ENCODE measurements around the gene ANKS3. TPM values are rescaled to one million over a fixed set of nuclear protein-coding genes. Genes with fewer than 3 reads are reported as not detected.

The ANKS3 gene
- polyA plus RNA-seq, 1 of the 3 experiments (the other 2 are of a cell fraction): 42.2 TPM

DNA sequence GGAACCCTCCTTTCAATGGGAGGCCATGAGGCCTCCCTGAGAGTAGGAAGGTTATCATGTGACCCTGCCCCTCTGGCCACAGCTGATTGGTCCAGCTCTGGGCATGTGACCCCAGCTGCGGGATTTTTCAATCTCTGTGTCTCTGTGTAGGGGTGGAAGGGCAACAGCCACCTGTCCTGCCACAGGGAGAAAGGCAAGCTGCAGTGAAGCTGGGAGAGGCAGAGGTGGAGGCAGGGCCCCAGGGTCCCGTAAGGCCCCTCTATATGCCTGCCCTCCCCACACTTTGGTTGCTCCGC, 11.2 kb upstream of the ANKS3 start:
- DNase-seq: peak; percentile 41
- H4K20me1 ChIP-seq (ENCODE audit: insufficient read depth): no peaks in the 10 kb centered on the region
- 100% methylated on average over 3 of the region's 3 CpGs for WGBS (ENCODE audit: low lambda C conversion rate)
- H3K36me3 ChIP-seq (replicated peaks in 1 of 2; ENCODE audit: control insufficient read depth in 1 of 2, insufficient read depth in 2 of 2, low read length in 1 of 2): no peaks in the 10 kb centered on the region
- no peak overlapping the region for H3K27ac ChIP-seq (ENCODE audit: low read depth in 2 of 2, low read length in 1 of 2)
- no peaks in the 10 kb centered on the region for H3K9me2 ChIP-seq
- H3K9ac ChIP-seq: no peak overlapping the region
- no peaks in the 10 kb centered on the region for H3K27me3 ChIP-seq (ENCODE audit: insufficient read depth)
- H3K79me2 ChIP-seq (ENCODE audit: insufficient read depth): no peaks in the 10 kb centered on the region
- no peaks in the 10 kb centered on the region for H3K9me3 ChIP-seq
- no peaks in the 10 kb centered on the region for H3F3A ChIP-seq (replicated peaks; ENCODE audit: insufficient read depth)
- TF ChIP-seq, protein P1, sequence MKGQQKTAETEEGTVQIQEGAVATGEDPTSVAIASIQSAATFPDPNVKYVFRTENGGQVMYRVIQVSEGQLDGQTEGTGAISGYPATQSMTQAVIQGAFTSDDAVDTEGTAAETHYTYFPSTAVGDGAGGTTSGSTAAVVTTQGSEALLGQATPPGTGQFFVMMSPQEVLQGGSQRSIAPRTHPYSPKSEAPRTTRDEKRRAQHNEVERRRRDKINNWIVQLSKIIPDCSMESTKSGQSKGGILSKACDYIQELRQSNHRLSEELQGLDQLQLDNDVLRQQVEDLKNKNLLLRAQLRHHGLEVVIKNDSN (IDR thresholded peaks at IDR 0.05; ENCODE audit: borderline replicate concordance, low read depth): peak; percentile 72; the same call in 1 of the 2 replicates
- no peak for TF ChIP-seq GABPA (IDR thresholded peaks at IDR 0.05; ENCODE audit: low read depth)
- no peak overlapping the region for H2AFZ ChIP-seq (ENCODE audit: low read depth)
- no peaks in the 10 kb centered on the region; a peak in 1 of 4 replicates for H3K4me1 ChIP-seq (ENCODE audit: control insufficient read depth in 1 of 2, insufficient read depth in 2 of 2, low read depth in 1 of 2, low read length in 1 of 2)
- CTCF ChIA-PET: no interaction called here
- POLR2A ChIA-PET: interaction anchor here (1.3 kb wide), 1 partner anchor 11 kb away, joined by 3 read pairs; the partner anchor contains the start of genes ANKS3 and DNAAF8
- H3K4me2 ChIP-seq: no peak overlapping the region
- no peak overlapping the region for H3K4me3 ChIP-seq (ENCODE audit: low read depth in 2 of 2, low read length in 1 of 2)

GRCh38 chr16:4744555-4745273, 10.6 kb upstream of the ANKS3 start:
- Histone ChIP-seq H3K9me2 (no peaks in the 10 kb centered on the region), H3K79me2 (ENCODE audit: insufficient read depth) (no peaks in the 10 kb centered on the region), H3K27me3 (ENCODE audit: insufficient read depth) (no peaks in the 10 kb centered on the region), H2AFZ (ENCODE audit: low read depth) (no peak overlapping the region), H3K4me2 (no peak overlapping the region), H3K4me3 (ENCODE audit: low read depth in 2 of 2, low read length in 1 of 2) (no peak overlapping the region), H3F3A (replicated peaks; ENCODE audit: insufficient read depth) (no peaks in the 10 kb centered on the region), H3K9me3 (no peaks in the 10 kb centered on the region), H3K9ac (no peak overlapping the region), H3K4me1 (ENCODE audit: control insufficient read depth in 1 of 2, insufficient read depth in 2 of 2, low read depth in 1 of 2, low read length in 1 of 2) (no peaks in the 10 kb centered on the region; a peak in 1 of 4 replicates), H3K36me3 (replicated peaks in 1 of 2; ENCODE audit: control insufficient read depth in 1 of 2, insufficient read depth in 2 of 2, low read length in 1 of 2) (no peaks in the 10 kb centered on the region), H3K27ac (ENCODE audit: low read depth in 2 of 2, low read length in 1 of 2) (no peak overlapping the region), H4K20me1 (ENCODE audit: insufficient read depth) (no peaks in the 10 kb centered on the region)
- ChIA-PET POLR2A (interaction anchor here (1.3 kb wide), 1 partner anchor 11 kb away, joined by 3 read pairs; the partner anchor contains the start of genes ANKS3 and DNAAF8), CTCF (no interaction called here)
- 78% methylated on average over 6 of the region's 13 CpGs for WGBS (ENCODE audit: low lambda C conversion rate)
- TF ChIP-seq TCF12 (IDR thresholded peaks at IDR 0.05): no peak
- no peak for DNase-seq

DNA sequence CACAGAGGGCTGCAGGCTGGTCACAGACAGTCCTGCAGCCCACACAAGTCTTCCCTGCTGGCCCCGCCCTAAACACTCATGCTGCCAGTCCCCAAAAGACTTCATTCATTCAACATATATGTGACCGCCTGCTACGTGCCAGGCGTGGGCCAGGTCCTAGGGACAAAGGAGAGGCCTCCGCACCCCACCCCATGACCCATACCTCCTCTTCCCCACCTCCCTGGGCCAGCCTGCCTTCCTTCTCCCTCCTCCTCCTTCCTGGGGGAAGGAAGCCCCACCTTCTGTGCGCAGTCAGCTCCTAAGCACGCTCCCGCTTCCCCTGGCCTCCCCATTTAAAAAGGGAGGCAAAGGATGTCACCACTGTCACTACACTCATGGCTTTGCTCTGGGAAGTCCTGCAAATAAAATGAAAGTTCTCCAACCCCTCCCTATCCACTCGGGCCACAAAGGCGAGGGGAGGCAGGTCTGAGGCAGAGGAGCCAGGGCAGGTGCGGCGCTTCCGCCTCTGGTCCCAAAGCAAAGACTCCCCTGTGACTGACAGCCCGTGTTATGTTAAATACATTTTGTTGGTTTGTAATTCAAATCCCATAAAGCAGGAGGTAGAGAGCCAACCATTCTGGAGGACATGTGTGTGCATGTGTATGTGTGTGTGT, 9.3 kb upstream of the ANKS3 start:
- POLR2A ChIA-PET: no interaction called here
- Histone ChIP-seq H3K9me3 (no peaks in the 10 kb centered on the region), H3K79me2 (ENCODE audit: insufficient read depth) (no peaks in the 10 kb centered on the region), H3K4me1 (ENCODE audit: control insufficient read depth in 1 of 2, insufficient read depth in 2 of 2, low read depth in 1 of 2, low read length in 1 of 2) (no peaks in the 10 kb centered on the region; a peak in 1 of 4 replicates), H3K27me3 (ENCODE audit: insufficient read depth) (no peaks in the 10 kb centered on the region), H3K9me2 (no peaks in the 10 kb centered on the region), H3K27ac (ENCODE audit: low read depth in 2 of 2, low read length in 1 of 2) (no peak overlapping the region), H4K20me1 (ENCODE audit: insufficient read depth) (no peaks in the 10 kb centered on the region), H3F3A (replicated peaks; ENCODE audit: insufficient read depth) (no peaks in the 10 kb centered on the region), H3K4me3 (ENCODE audit: low read depth in 2 of 2, low read length in 1 of 2) (no peak overlapping the region), H2AFZ (ENCODE audit: low read depth) (no peak overlapping the region), H3K36me3 (replicated peaks in 1 of 2; ENCODE audit: control insufficient read depth in 1 of 2, insufficient read depth in 2 of 2, low read length in 1 of 2) (no peaks in the 10 kb centered on the region), H3K9ac (no peak overlapping the region), H3K4me2 (no peak overlapping the region)
- WGBS (ENCODE audit: low lambda C conversion rate): 89% methylated on average over 9 of the region's 14 CpGs
- DNase-seq: no peak
- CTCF ChIA-PET: interaction anchor here (0.6 kb wide), 1 partner anchor 37 kb away, joined by 3 read pairs; no protein-coding TSS in a partner anchor
- no peak for TF ChIP-seq FOSL2 (IDR thresholded peaks at IDR 0.05; ENCODE audit: borderline replicate concordance, low read depth)
- TF ChIP-seq, protein P1 (IDR thresholded peaks at IDR 0.05; ENCODE audit: borderline replicate concordance, low read depth): no peak
- no peak for TF ChIP-seq GATA2 (CRISPR knock-in tag; IDR thresholded peaks at IDR 0.05)
- TF ChIP-seq, protein P2, sequence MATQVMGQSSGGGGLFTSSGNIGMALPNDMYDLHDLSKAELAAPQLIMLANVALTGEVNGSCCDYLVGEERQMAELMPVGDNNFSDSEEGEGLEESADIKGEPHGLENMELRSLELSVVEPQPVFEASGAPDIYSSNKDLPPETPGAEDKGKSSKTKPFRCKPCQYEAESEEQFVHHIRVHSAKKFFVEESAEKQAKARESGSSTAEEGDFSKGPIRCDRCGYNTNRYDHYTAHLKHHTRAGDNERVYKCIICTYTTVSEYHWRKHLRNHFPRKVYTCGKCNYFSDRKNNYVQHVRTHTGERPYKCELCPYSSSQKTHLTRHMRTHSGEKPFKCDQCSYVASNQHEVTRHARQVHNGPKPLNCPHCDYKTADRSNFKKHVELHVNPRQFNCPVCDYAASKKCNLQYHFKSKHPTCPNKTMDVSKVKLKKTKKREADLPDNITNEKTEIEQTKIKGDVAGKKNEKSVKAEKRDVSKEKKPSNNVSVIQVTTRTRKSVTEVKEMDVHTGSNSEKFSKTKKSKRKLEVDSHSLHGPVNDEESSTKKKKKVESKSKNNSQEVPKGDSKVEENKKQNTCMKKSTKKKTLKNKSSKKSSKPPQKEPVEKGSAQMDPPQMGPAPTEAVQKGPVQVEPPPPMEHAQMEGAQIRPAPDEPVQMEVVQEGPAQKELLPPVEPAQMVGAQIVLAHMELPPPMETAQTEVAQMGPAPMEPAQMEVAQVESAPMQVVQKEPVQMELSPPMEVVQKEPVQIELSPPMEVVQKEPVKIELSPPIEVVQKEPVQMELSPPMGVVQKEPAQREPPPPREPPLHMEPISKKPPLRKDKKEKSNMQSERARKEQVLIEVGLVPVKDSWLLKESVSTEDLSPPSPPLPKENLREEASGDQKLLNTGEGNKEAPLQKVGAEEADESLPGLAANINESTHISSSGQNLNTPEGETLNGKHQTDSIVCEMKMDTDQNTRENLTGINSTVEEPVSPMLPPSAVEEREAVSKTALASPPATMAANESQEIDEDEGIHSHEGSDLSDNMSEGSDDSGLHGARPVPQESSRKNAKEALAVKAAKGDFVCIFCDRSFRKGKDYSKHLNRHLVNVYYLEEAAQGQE (IDR thresholded peaks at IDR 0.05; ENCODE audit: low read depth, low read length): no peak
- TF ChIP-seq USF2 (IDR thresholded peaks at IDR 0.05; ENCODE audit: borderline replicate concordance, low read depth, low read length): no peak
- no peak for TF ChIP-seq YY1 (IDR thresholded peaks at IDR 0.05; ENCODE audit: low read depth)
- TF ChIP-seq RCOR1 (IDR thresholded peaks at IDR 0.05; ENCODE audit: low read length): no peak
- no peak for TF ChIP-seq SIN3A (IDR thresholded peaks at IDR 0.05; ENCODE audit: borderline replicate concordance, low read depth, low read length)
- TF ChIP-seq ELF1 (IDR thresholded peaks at IDR 0.05): no peak
- TF ChIP-seq EZH2phosphoT487 (IDR thresholded peaks at IDR 0.05; ENCODE audit: borderline replicate concordance, low read depth): no peak
- no peak for TF ChIP-seq POLR2AphosphoS5 (IDR thresholded peaks at IDR 0.05; ENCODE audit: low read depth, low read length)
